HG02852 (cell line): Measurements from ENCODE around the gene NWD2.
A peak's percentile ranks its signal among the peaks of the same experiment; 100 is the strongest.
"Not testable (repeated sequence)": the region's sequence is repeated elsewhere in the genome, so short reads cannot be mapped to it uniquely, and the experiment has no call there.

Experiments
- ATAC-seq: cut with Tn5 transposase; IDR thresholded peaks from one replicate; pipeline ENCODE4 v1.9.1; 2021; ENCODE audit warnings: mild to moderate bottlenecking, moderate library complexity; ENCODE audit not compliant: unreplicated experiment

Gene NWD2

DNA sequence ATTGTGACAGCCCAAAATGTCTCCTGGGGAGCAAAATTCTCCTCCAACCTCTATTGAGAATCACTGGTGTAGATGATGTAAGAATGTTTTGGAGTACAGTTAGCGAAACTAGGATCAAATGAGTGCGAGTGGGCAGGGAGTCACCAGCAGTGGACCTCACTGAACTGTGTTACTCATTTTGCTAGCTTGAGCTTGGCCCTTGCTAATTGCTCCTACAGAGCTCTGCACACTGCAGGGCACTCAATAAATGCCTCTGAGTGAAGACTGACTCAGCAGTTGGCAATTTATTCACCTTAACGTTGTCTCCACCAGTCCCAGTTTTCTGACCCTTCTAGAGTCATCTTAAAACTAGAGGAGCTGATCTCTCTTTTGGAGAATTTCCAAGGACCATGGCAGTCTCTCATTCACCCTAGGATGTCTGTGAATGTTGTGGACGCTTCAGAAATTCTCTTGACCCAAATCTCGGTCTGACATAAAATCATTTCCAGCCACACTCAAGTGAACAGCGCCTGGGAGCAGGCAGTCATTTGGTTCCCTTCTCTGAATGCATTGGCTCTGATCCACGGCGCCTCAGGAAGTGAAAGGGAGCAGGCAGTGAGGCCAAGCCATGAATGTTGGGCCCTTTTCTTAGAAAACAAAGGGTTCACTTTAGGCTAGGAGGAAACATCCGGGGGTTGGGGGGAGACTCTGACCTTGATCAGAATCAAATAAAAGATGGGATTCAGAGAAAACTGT lies 148.1 kb downstream of the NWD2 start:
- ATAC-seq: peak; percentile 41

DNA sequence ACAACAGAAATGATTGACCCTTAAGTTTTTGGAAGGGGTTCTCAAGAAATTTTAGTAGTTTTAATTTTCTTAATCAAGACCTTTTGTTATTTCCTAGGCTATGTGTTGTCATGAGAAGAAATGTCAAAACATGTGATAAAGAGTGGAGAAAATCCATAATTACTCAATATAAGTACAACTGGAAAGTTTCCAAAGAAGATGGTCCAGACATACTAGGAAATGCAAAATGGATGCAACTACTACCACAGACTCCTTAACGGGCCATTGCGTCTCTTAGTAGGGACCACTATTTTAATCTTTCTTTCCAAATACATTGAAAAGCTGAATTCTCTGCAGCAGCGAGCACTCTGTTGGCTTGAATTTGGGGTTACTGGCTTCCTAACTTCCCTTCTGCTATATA lies 148.8 kb downstream of the NWD2 start:
- no peak for ATAC-seq

DNA sequence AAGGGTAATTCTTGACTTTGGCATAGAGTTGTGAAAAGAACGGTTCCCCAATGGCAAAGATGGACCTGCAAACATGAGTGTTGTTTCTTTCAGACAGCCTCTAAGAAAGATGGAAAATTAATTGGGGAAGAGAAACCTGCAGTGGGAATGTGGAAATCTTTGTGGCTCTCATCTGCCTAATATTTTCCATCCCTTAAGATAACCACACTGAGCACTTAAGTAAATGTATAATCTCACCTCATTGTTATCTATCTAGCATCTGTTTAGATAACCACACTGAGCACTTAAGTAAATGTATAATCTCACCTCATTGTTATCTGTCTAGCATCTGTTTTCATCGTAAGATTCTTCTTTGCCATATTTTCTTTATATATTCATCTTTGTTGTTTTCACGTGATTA lies 149.3 kb downstream of the NWD2 start:
- ATAC-seq: no peak

DNA sequence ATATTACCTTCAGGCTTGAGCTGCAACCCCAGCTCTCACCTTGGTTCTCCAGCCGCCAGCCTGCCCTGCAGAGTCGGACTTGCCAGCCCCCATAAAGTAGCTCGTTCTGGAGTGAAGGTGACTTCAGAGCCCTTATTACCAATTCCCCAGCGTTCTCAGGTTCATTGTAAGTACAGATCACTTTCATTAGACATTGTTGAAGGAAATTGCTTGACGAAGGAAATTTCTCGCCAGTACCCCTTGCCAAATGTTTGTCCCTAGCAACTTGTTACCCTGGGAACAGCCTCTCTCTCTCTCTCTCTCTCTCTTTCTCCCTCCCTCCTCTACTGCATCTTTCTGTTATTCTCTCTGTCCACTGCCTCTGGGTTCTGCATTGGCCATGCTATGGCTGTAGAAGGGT lies 153.0 kb downstream of the NWD2 start:
- no peak for ATAC-seq

DNA sequence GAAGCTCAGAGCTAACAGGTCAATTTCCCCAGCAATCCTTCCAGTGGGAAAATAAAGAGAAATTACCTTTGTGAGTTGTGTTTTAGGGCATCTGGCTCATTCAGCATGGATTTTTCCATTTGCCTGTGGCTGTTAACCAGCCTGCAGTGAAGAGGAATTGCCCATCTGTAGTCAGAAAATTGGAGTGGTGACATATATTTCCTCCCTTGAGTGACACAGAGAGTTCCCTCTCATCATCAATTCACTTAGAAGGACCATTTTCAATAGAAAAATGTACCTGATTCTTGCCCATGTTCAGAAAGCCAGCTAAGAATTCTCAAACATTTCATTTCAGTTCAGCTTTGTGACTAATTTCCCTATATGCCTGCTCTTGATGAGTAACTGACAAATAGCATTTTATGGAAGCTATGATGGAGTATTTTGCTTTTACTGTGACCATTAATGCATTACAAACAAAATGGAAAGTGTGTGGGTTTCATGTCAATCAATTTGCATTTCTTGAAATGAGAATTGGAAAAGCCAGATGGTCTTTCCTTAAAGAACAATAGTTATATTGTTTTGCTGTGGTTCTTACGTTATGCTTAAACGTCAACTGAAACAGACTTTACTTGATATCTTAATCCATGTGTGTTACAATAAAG lies 155.8 kb downstream of the NWD2 start:
- ATAC-seq: peak; percentile 84

DNA sequence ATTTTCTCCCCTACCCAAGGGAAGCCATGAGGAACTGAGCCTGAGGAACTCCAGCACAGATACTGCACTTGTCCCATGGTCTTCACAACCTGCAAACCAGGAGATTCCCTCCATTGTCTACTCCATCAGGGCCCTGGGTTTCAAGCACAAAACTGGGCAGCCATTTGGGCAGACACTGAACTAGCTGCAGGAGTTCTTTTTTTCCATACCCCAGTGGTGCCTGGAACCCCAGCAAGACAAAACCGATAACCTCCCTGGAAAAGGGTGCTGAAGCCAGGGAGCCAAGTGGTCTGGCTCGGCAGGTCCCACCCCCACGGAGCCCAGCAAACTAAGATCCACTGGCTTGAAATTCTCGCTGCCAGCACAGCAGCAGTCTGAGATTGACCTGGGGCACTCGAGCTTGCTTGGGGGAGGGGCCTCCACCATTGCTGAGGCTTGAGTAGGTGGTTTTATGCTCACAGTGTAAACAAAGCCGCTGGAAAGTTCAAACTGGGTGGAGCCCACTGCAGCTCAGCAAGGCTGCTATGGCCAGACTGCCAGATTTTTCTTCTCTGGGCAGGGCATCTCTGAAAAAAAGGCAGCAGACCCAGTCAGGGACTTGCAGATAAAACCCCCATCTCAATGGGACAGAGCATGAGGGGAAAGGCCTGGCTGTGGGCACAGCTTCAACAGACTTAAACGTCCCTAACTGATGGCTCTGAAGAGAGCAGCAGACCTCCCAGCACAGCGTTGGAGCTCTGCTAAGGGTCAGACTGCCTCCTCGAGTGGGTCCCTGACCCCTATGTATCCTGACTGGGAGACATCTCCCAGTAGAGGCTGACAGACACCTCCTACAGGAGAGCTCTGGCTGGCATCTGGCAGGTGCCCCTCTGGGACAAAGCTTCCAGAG lies 163.6 kb downstream of the NWD2 start:
- ATAC-seq: not testable (repeated sequence)

DNA sequence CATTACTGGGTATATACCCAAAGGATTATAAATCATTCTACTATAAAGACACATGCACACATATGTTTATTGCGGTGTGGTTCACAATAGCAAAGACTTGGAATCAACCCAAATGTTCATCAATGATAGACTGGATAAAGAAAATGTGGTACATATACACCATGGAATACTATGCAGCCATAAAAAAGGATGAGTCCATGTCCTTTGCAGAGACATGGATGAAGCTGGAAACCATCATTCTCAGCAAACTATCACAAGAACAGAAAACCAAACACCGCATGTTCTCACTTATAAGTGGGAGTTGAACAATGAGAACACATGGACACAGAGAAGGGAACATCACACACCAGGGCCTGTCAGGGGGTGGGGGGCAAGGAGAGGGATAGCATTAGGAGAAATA lies 169.1 kb downstream of the NWD2 start:
- not testable (repeated sequence) for ATAC-seq

DNA sequence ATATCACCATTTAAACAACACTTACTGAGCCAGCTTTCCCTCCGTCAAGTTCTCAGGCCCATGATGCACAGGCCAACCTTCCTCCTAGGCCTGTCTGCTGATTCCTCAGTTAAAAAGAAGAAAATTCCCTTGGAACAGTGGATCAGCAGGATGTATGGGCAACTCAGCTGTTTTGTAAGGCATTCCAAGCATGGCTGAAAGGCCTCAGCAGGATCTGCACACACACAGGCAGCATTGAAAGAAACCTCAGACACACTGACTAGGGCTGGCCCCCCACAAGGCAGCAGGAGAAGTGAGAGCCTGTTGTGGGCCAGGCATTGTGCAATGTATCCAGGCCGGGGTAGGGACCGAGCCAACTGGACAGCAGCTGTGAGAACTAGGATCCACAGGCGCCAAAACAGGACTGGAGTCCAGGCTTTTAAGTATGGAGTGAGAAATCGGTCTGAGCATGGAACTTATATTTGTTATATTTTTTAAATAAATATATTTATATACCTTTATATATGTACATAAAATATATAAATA lies 171.4 kb downstream of the NWD2 start:
- no peak for ATAC-seq

DNA sequence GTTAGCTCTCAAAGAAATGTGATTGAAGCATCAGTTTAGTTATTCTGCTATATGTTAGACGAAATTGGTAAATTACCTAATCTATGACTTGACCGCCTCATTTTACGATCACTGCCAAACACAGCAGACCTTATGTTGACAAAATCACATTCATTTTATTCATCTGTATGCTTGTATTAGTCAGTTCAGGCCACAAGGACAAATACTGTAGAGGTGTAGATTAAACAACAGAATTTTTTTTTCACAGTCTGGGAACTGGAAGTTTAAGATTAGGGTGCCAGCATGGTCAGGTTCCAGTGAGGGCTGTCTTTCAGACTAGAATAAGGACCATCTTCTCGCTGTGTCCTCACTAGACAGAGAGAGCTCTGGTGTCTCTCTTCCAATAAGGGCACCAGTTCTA lies 177.1 kb downstream of the NWD2 start:
- no peak for ATAC-seq

DNA sequence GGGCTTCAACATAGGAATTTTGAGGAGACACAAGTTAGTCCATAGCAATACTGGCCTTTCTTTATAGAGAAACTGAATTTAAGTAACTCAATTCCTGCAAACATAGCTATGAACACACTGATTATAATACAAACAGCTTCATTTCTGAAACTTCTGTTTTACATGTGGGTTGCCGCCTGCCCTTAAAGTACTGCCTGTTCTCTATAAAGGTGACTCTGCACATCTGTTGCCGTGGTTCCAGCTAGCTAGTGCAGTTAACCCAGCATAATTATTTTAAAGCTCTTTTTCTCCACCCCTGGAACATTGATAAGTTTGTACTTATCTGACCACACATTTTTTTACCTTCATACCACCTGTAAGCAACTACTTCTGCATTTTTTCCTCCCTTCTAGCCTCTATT lies 177.6 kb downstream of the NWD2 start:
- ATAC-seq: no peak

DNA sequence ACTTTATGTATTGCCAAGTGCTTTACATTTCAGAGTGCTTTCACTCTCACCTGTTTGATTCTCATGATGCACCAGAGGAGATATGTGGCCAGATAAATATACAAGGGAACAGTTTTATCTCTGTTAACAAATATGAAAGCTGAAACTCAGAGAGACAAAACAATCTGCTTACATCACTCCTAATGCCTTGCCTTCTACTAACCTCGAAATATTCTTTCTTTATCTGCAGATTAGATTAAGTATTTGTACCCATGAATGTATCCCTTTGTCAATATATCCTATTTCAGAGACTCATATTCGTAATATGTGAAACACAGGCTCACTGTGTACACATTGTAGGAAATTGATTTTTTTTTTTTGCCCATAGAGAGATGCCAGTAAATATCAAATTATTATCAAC lies 178.1 kb downstream of the NWD2 start:
- ATAC-seq: no peak

DNA sequence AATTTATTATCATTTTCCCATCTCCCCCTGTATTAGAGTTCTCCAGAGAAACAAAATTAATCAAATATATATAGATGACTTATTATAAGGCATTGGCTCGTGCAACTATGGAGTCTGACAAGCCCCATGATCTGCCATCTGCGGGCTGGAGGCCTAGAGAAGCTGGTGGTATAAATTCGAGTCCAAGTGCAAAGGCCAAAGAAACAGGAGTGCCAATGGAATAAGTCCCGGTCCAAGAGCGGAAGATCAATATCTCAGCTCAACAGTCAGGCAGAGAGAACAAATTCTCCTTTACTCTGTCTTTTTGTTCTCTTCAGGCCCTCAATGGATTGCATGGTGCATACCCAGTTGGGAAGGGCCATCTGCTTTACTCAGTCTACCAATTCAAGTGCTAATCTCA lies 178.8 kb downstream of the NWD2 start:
- ATAC-seq: no peak

DNA sequence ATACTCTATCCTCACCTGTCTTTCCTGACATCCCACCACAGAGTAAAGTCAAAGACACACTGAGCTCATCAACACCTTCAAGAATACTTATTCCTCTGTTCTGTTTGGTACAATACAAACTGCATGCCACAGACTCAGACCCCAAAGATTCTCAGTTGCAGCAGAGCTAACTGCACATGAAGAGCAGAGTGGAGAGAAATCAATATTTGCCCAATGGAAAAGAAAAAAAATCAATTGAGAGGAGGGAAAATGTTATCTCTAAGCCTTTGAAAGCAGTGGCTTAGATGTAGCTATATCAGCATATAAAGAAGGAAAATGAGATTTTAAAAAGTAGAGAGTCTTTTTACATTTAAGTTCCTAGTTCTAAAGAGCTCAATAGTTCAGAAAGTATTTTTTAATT lies 180.2 kb downstream of the NWD2 start:
- ATAC-seq: no peak

DNA sequence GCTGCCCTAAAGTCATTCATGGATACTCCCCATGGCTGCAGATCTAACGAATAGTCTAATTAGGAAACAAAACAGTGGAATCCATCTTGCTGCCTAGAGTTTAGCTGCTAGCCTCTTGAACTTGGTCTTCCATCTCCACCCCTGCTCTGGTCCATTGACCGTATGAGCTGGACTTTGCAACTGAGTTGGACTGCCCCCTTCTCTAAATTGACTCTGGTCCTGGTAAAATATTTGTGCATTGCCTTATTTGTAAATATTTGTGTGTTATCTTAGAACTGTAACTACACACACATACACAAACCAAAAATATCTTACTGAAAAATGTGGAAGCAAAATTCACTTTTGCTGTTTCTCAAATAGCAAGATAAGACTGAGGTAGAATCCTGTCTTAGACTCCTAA lies 181.3 kb downstream of the NWD2 start:
- no peak for ATAC-seq

DNA sequence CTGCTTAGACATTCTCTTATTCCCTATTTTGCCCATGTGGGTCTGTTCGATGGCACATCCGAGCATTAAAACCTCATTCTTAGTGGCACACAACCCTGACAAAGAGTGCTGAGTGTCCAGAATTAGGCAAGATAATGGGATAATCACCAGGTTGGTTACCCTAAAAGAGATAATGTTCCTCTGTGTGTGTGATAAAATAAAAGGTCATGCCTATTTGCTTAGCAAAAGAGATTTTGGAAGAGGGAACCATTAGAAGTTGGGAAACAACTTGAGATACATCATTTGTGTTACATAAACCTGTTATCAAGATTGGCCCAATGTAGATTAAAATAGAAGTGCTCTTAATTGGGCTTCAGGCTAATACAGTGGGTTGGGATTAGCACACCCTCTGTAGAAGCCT lies 182.7 kb downstream of the NWD2 start:
- ATAC-seq: no peak

DNA sequence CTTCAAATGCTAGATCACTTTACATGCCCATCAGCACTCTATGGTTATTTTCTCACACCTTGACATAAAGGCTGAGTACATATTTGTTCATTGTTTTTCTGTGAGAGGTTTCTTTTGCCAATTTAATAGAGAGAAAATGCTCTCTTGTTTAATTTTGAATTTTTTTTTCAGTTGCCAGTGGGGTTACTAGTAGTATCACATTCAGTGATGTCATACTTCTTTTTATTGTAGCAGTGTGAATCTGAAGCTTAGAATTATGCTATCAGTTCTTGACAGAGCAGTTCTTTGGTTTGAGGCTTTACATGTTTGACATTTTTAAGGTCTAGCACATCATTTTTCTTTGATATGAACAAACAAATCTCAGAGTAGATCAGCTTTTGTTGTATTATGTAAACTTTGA lies 185.4 kb downstream of the NWD2 start:
- ATAC-seq: no peak

DNA sequence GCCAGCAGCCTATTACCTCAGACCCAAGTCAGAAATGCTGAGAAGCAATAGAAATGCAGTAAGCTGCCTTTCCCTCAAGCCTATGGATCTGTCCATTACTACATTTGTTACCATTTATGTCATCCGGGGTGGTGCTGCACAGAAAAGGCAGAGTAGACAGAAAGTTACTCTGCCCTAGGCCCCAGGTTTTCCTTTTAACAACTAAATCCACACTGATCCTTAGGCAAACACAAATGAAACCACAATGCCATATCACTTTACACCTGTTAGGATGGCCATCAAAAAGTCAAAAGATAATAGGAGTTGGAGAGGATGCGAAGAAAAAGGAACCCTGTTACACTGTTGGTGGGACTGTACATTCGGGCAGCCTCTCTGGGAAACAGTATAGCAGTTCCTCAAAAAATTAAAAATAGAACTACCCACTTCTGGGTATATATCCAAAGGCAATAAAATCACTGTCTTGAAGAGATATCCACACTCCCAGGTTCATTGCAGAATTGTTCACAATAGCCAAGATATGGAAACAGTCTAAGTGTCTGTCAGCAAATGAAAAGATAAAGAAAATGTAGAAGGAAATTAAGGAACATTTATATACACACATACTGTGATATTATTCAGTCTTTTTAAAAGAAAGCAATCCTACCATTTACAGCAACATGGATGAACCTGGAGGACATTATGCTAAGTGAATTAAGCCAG lies 186.3 kb downstream of the NWD2 start:
- no peak for ATAC-seq

DNA sequence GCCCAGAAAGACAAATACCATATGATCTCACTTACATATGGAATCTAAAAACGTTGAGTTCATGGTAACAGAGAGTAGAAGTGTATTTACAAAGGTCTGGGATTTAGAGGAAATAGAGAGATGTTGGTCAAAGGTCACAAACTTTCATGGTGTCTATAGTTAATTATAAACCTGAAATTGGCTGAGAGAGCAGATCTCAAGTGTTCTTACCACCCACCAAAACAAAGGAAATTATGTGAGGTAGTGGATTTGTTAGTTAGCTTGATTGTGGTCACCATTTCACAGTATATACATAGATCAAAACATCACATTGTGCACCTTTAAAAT lies 186.8 kb downstream of the NWD2 start:
- ATAC-seq: no peak

DNA sequence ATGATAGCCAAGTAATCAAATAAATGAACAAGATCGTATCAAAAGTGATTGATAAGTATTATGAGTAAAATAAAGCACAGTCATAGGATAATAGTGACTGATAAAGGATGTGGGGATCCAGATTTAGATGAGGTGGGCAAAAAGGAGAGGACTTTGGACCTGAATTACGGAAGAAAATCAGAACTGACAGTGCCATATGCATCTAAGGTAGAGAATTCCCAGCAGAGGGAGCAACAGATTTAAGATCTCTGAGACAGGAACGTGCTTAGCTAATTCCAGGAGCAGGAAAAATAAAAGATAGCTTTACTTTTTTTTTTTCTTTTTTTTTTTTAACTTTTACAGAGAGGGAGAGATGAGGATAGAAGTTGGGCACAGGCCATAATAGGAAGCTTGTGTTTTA lies 189.9 kb downstream of the NWD2 start:
- no peak for ATAC-seq

DNA sequence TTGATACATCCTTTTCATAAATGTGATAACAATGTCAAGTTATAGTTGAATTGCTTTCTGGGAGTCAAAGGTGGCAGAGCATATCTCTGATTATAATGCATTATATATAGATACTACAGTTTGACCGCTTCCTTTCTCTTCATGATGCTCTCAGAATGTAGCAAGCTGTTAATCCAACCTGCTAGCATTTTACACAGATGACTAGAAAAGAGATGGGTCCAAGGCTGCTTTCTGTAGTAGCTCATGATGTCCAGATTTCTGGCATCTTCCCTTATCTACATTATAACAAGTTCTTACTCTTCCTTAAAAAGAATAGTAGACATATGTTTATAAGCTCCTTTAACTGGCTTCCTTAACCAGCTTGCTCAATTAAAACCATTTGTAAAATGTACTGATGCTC lies 192.0 kb downstream of the NWD2 start:
- no peak for ATAC-seq

DNA sequence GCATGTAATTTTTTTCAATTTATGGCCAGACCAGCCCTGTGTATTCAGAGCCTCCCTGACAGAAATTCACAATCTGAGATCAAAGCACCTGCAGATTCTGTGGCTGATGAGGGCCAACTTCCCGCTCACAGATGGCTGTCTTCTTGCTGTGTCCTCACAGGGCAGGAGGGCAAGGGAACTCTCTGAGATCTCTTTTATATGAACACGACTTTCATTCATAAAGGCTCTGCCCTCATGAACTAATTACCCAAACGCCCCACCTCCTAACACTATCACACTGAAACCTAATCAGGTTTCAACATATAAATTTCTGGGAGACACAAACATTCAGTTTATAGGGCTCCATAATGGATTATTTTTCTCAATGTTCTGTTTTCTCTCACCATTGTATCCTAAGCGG lies 192.6 kb downstream of the NWD2 start:
- no peak for ATAC-seq
